ENCODE measurements around the gene HOXA6. TPM values are rescaled to one million over a fixed set of nuclear protein-coding genes. Genes with fewer than 3 reads are reported as not detected.

Gene HOXA6
- total and polyA plus RNA-seq, 2 donors (not counting 1 experiment from before 2014, with no cell fraction given) = 0.18 to 0.49 TPM

DNA sequence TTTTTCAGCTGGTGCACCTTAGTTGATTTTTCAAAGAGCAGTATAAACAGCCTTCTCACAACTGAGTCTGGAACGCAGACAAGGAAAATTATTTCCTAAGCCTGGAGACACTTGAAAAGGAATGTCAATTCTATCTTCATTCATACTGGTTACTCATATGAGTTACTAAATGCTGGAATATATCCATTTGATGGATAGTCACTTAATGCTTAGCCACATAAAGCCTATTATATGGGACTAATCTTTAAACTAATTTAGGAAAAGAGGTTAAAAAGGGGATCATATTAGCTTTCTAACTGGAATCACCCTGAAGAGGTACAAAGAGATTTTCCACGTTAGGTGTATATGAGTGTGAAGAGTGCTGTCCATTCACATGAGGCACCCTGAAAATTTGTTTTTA, 15.4 kb downstream of the HOXA6 start:
- Mint-ChIP-seq H3K4me3 (no peak overlapping the region), H3K4me1 (no peaks in the 10 kb centered on the region), H3K27me3 (peaks cover 64% of the 10 kb centered on the region), H3K9me3 (ENCODE audit: insufficient read depth) (peaks cover 2% of the 10 kb centered on the region), H3K27ac (no peak overlapping the region)
- Histone ChIP-seq H3K9ac (ENCODE audit: low read length) (no peak overlapping the region), H4K20me1 (ENCODE audit: control insufficient read depth, insufficient read depth, low read length, poor library complexity, severe bottlenecking) (no peaks in the 10 kb centered on the region), H2AFZ (ENCODE audit: insufficient read depth, low read depth, low read length, poor library complexity, severe bottlenecking) (no peak overlapping the region), H3K27ac (ENCODE audit: low read length in 2 of 2) (no peak overlapping the region), H3K27me3 (replicated peaks in 1 of 4; ENCODE audit: control extremely low read depth in 1 of 4, control insufficient read depth in 3 of 4, insufficient read depth in 4 of 4, low read length in 3 of 4) (peaks cover 0 to 24% (median 15%) of the 10 kb centered on the region in 4 experiments), H3K4me2 (replicated peaks; ENCODE audit: low read depth, low read length, poor library complexity, severe bottlenecking) (no peak overlapping the region), H3K4me3 (ENCODE audit: control extremely low read depth in 1 of 5, extremely low read depth in 1 of 5, insufficient read depth in 1 of 5, low read depth in 2 of 5, low read length in 4 of 5) (no peak overlapping the region), H3K4me1 (ENCODE audit: control insufficient read depth in 2 of 2, insufficient read depth in 2 of 2, low read length in 2 of 2) (no peaks in the 10 kb centered on the region), H3K9me3 (ENCODE audit: control extremely low read depth in 1 of 3, control insufficient read depth in 2 of 3, insufficient read depth in 1 of 3, low read length in 2 of 3) (peaks cover 0 to 13% (median 0%) of the 10 kb centered on the region in 3 donors), H3K79me2 (ENCODE audit: control insufficient read depth, insufficient read depth, low read length) (no peaks in the 10 kb centered on the region), H3K36me3 (replicated peaks in 1 of 2; ENCODE audit: control extremely low read depth in 1 of 2, control insufficient read depth in 1 of 2, extremely low read depth in 1 of 2, insufficient read depth in 2 of 2, low read length in 1 of 2) (no peaks in the 10 kb centered on the region)
- no CpG with 5 or more reads among the region's 2 CpGs for WGBS (ENCODE audit: insufficient coverage)
- ChIA-PET CTCF (interaction anchor here (0.9 to 1.3 kb wide), 3 partner anchors 11 to 19 kb away, joined by 3 to 4 read pairs (median 3); partner anchors contain the start of gene HOXA5), POLR2A (no interaction called here)
- TF ChIP-seq, protein P1, sequence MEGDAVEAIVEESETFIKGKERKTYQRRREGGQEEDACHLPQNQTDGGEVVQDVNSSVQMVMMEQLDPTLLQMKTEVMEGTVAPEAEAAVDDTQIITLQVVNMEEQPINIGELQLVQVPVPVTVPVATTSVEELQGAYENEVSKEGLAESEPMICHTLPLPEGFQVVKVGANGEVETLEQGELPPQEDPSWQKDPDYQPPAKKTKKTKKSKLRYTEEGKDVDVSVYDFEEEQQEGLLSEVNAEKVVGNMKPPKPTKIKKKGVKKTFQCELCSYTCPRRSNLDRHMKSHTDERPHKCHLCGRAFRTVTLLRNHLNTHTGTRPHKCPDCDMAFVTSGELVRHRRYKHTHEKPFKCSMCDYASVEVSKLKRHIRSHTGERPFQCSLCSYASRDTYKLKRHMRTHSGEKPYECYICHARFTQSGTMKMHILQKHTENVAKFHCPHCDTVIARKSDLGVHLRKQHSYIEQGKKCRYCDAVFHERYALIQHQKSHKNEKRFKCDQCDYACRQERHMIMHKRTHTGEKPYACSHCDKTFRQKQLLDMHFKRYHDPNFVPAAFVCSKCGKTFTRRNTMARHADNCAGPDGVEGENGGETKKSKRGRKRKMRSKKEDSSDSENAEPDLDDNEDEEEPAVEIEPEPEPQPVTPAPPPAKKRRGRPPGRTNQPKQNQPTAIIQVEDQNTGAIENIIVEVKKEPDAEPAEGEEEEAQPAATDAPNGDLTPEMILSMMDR (IDR thresholded peaks at IDR 0.05) = no peak
- no peak for TF ChIP-seq EZH2 (IDR thresholded peaks at IDR 0.05; ENCODE audit: borderline replicate concordance, insufficient read depth, low read depth, low read length, poor library complexity, severe bottlenecking)
- intact Hi-C loops (cut with micrococcal nuclease) = no loop called here
- DNase-seq = no peak
- ATAC-seq (ENCODE audit: low read depth) = no peak

DNA sequence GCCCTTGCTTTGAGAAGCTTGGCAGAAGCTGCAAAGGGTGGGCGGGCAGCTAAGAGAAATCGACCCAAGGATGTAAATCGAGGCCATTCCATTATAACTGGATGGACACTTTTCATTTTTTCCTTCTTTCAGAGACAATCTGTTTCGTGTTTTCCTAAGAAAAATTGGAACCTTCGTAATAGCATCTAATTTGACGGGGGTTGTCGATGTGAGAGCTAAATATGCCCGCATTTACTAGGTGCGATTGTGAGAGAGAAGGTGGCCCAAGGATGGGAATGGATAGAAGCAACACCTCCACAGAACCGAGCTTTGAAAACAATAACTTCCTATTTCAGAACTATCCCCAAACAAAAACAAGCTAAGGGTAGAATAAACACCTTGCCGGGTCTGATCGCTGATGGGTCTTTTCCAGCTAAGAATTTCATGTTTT, 16.2 kb downstream of the HOXA6 start:
- Histone ChIP-seq H4K20me1 (ENCODE audit: control insufficient read depth, insufficient read depth, low read length, poor library complexity, severe bottlenecking) (no peaks in the 10 kb centered on the region), H2AFZ (ENCODE audit: insufficient read depth, low read depth, low read length, poor library complexity, severe bottlenecking) (peak overlapping the region; percentile 83), H3K4me3 (ENCODE audit: control extremely low read depth in 1 of 5, extremely low read depth in 1 of 5, insufficient read depth in 1 of 5, low read depth in 2 of 5, low read length in 4 of 5) (peak overlapping the region; percentile 48 to 72 (median 58)), H3K27ac (ENCODE audit: low read length in 2 of 2) (peak overlapping the region in 1 of 2 donors; percentile 54), H3K4me1 (ENCODE audit: control insufficient read depth in 2 of 2, insufficient read depth in 2 of 2, low read length in 2 of 2) (no peaks in the 10 kb centered on the region), H3K27me3 (replicated peaks in 1 of 4; ENCODE audit: control extremely low read depth in 1 of 4, control insufficient read depth in 3 of 4, insufficient read depth in 4 of 4, low read length in 3 of 4) (peaks cover 0 to 24% (median 10%) of the 10 kb centered on the region in 4 experiments), H3K36me3 (replicated peaks in 1 of 2; ENCODE audit: control extremely low read depth in 1 of 2, control insufficient read depth in 1 of 2, extremely low read depth in 1 of 2, insufficient read depth in 2 of 2, low read length in 1 of 2) (no peaks in the 10 kb centered on the region), H3K9ac (ENCODE audit: low read length) (peak overlapping the region; percentile 71), H3K79me2 (ENCODE audit: control insufficient read depth, insufficient read depth, low read length) (no peaks in the 10 kb centered on the region), H3K4me2 (replicated peaks; ENCODE audit: low read depth, low read length, poor library complexity, severe bottlenecking) (peak overlapping the region; percentile 74), H3K9me3 (ENCODE audit: control extremely low read depth in 1 of 3, control insufficient read depth in 2 of 3, insufficient read depth in 1 of 3, low read length in 2 of 3) (peaks cover 0 to 13% (median 0%) of the 10 kb centered on the region in 3 donors)
- ATAC-seq (ENCODE audit: low read depth) (no peak), DNase-seq (no peak)
- H3K4me3 Mint-ChIP-seq = peak overlapping the region; percentile 80
- TF ChIP-seq EZH2 (IDR thresholded peaks at IDR 0.05; ENCODE audit: borderline replicate concordance, insufficient read depth, low read depth, low read length, poor library complexity, severe bottlenecking) = no peak
- TF ChIP-seq, protein P1 (IDR thresholded peaks at IDR 0.05) = no peak
- H3K9me3 Mint-ChIP-seq (ENCODE audit: insufficient read depth) = peaks cover 2% of the 10 kb centered on the region
- ChIA-PET CTCF (interaction anchor here (0.9 to 1.3 kb wide), 4 partner anchors 12 to 29 kb away, joined by 3 to 5 read pairs (median 4); partner anchors contain the start of gene HOXA5), POLR2A (no interaction called here)
- H3K27ac Mint-ChIP-seq = no peak overlapping the region
- H3K4me1 Mint-ChIP-seq = no peaks in the 10 kb centered on the region
- peaks cover 66% of the 10 kb centered on the region for H3K27me3 Mint-ChIP-seq
- intact Hi-C loops (cut with micrococcal nuclease) = loop anchor here (1.0 kb wide), 1 partner anchor 35 kb away; no protein-coding TSS in a partner anchor
- WGBS (ENCODE audit: insufficient coverage) = 43% methylated on average over 4 of the region's 12 CpGs

Measured in B cell (primary cell).